GM12875 (cell line): ENCODE measurements around the gene UCHL1.

ENCODE experiments used
- H3K4me3 ChIP-seq: one replicate; pipeline ENCODE4 v1.5.1; 2011; ENCODE audit warnings: low read depth, low read length, control low read depth
- CTCF ChIP-seq: IDR thresholded peaks from 2 replicates; pipeline ENCODE4 v1.5.1; 2011; ENCODE audit warnings: low read depth, mild to moderate bottlenecking, control low read depth, inconsistent platforms, low read length, moderate library complexity, borderline replicate concordance; ENCODE audit not compliant: insufficient read depth

The UCHL1 gene

GRCh38 chr4:41288254-41288653, 31.5 kb downstream of the UCHL1 start:
- no peak for TF ChIP-seq CTCF
- no peak overlapping the region for H3K4me3 ChIP-seq

- no peak overlapping the region for H3K4me3 ChIP-seq
- no peak for TF ChIP-seq CTCF
These were observed 33.8 kb downstream of the UCHL1 start for GRCh38 chr4:41290479-41290878.

- no peak for TF ChIP-seq CTCF
- H3K4me3 ChIP-seq, result no peak overlapping the region
These were observed 37.8 kb downstream of the UCHL1 start for GRCh38 chr4:41294445-41295062.

- H3K4me3 ChIP-seq, result no peak overlapping the region
- TF ChIP-seq CTCF, result no peak
These were observed 40.3 kb downstream of the UCHL1 start for GRCh38 chr4:41296995-41297394.

GRCh38 chr4:41297832-41298231, 41.1 kb downstream of the UCHL1 start:
- TF ChIP-seq CTCF, result no peak
- no peak overlapping the region for H3K4me3 ChIP-seq

- no peak overlapping the region for H3K4me3 ChIP-seq
- TF ChIP-seq CTCF, result no peak
These were observed 42.8 kb downstream of the UCHL1 start for GRCh38 chr4:41299486-41299885.

- H3K4me3 ChIP-seq, result no peak overlapping the region
- no peak for TF ChIP-seq CTCF
These were observed 44.4 kb downstream of the UCHL1 start for GRCh38 chr4:41301137-41301536.
